Measurements from ENCODE around the gene CHMP4A.
A peak's percentile ranks its signal among the peaks of the same experiment; 100 is the strongest.

The CHMP4A gene

GRCh38 chr14:24194186-24194872 is 19.0 kb downstream of the CHMP4A start:
- no peak for DNase-seq

DNA sequence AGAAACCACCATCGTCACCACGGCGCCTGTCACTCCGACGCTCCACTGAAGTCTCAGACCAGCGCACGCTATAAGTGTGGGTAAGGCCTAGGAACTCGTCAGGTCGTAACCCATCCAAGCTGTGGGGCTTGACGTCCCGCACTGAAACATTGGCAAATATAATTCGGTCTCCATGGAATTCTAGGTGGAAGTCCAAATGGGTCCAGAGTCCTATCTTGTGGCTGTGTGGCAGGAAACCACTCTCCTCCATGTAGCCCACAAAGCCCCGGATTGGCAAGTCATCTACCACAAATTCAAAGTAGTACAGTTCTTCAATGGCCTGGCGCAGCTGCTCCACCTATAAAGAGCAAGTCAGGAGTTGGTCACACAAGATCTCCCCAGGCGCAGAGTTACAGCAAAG is 20.4 kb downstream of the CHMP4A start:
- DNase-seq: no peak

DNA sequence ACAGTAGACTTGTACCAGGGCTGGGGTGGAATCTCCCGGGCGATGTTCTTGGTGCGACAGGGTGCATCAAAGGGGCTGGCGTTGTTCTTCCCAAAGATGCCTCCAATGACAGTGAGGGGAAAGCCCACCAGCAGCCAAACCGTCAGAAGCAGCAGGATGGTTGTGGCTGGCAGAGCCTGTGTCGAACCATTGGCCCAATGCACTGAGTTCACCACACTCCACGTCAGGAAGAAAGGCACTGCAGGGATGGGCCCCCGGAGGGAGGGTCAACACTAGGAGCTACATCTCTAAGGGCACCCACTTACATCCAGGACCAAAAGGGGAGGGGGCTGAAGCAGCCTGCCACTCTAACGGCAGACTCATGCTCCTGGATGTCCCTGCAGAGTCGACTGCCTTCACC is 22.9 kb downstream of the CHMP4A start:
- no peak for DNase-seq

- no peak for DNase-seq
Measured at GRCh38 chr14:24189460-24189859, 23.8 kb downstream of the CHMP4A start.

DNA sequence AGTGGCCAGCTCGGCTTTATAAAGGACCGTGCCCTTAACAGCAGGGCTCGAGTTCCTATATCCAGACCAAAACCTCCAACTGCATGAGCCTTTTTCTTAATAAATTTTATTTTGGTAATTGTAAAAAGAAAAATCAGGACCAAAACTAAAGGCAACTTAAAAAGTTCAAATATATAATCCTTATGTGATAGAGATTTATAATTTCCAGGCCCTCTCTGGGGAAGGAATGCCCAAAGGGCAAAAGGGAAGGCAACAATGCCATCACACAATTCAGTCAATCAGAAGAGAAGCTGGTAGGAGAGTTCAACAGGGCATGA is 24.3 kb downstream of the CHMP4A start:
- DNase-seq: no peak

DNA sequence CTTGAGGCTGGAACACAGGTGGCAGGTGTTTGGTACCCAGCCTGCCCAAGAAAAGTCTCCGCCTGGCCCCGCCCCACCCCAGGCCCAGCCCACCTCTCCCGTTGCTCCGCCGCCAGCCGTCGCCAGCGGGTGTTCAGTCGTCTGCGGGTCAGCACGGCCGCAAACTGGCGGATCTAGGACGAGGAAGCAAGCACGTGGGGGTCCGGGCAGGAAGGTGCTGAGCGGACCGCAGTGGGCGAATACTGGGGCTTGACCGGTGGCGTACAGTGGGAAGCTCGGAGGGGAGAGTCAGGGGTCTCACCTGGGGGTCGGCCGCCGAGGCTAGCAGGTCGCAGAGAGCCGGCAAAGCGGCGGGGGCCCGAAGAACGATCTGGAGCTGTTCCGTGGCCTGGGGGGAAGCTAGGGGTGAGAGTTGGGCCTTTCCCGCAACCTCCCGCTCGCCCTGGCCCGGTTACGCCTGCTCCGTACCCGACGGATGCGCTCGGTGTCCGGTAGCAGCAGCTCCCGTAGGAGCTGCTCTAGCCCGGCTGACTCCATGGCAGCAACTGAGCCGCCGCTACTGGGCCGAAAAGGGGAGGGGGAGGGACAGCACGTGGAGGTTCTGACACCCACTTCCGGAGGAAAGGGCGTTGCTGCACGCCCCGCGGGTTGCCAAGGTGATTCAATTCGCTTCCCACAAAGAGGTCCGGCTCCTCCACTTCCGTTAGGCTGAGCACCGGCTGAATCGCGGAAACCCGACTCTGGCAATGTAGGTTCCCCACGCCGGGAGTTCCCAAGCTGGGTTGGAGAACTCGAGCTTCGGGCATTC is 24.8 kb downstream of the CHMP4A start, which contains the start of gene IPO4:
Gene IPO4 (minus strand): TSS at position 566 of the 808 bp plus-strand sequence. CDS start 29 bp downstream, at position 537.
- peak; percentile 95 for DNase-seq

DNA sequence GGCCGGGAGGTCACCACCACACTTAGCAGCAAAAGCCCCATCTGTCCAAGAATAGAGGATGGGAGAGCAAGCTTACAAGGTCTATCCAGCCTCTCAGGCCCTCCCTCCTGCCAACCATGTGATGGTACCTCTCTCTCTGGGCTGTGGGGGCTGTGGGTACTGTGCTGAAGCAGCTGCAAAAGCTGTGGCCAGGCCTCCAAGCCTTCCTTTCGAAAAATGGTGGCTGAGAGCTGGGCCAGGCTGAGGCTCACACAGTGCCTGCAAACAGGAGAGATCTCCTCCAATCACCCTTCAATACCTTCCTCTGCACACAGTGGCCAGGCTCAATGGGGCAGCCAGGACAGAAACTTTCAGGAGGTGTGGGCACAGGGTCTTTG is 25.8 kb downstream of the CHMP4A start:
- DNase-seq: no peak

DNA sequence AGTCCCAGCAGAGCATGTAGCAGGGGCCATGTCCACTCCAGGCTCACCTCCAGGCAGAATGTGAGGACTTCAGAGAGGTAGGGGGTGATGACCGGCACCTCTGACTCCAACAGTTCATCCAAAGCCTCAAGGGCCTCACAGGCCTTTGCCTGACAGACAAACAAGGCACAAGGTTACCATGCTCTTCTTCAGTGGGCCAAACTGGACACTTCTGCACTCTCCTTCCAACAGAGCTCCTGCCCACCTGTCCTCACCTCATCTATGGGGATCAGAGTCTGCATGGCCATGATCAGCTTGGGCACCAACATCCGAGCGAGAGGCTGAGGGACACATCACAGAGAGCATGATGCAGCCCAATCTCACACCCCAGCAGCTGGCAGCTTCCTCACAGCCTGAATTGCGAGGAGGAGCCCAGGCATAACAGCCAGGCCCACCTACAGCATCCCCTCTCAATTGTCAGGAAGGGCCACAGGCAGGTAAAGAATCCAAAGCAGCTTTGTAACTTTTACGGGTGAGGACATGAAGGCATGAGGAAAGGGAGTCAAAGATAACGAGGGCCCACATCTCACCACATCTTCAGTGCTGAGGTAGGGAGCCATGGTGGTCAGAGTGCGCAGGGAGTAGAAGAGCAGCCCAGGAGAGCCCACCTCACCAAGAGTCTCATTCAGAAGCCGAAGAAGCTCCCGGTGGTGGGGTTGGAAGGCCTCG is 26.3 kb downstream of the CHMP4A start:
- no peak for DNase-seq

DNA sequence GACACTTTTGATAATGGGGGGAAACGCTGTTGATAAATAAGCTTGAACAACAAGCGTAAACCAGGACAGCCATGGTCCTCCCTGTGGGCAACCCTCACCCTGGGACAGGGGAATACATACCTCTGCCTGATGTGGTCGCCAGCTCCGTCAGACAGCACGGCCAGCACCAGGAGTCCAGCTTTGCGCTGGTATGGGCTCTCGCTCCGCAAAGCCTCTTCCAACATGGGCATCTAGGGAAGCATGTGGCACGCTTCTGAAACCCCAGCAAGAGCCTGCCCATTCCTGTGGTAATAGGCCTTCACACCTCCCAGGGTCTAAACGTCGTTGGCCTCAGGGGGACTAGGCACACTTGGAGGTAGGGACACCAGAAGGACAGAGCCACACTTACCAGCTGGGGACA is 27.5 kb downstream of the CHMP4A start:
- no peak for DNase-seq

- DNase-seq: no peak
Measured at GRCh38 chr14:24185026-24185425, 28.3 kb downstream of the CHMP4A start.

GRCh38 chr14:24184104-24184970 is 29.0 kb downstream of the CHMP4A start:
- no peak for DNase-seq

GRCh38 chr14:24183014-24183481 is 30.2 kb downstream of the CHMP4A start:
- no peak for DNase-seq

- no peak for DNase-seq
Measured at GRCh38 chr14:24182110-24182882, 31.0 kb downstream of the CHMP4A start.

GRCh38 chr14:24181371-24182077 is 31.8 kb downstream of the CHMP4A start:
- no peak for DNase-seq

GRCh38 chr14:24179961-24180796 is 33.1 kb downstream of the CHMP4A start:
- peak; percentile 12 for DNase-seq

- DNase-seq: no peak
Measured at GRCh38 chr14:24179294-24179960, 33.9 kb downstream of the CHMP4A start.

GRCh38 chr14:24178399-24179178 is 34.7 kb downstream of the CHMP4A start:
- DNase-seq: no peak

GRCh38 chr14:24177891-24178290 is 35.4 kb downstream of the CHMP4A start:
- DNase-seq: no peak

Data from DMS153 (cell line).